Measurements from ENCODE around the gene RBM47. TPM values are rescaled to one million over a fixed set of nuclear protein-coding genes. Genes with fewer than 3 reads are reported as not detected.
A peak's percentile ranks its signal among the peaks of the same experiment; 100 is the strongest.

RBM47 gene
- polyA plus RNA-seq, 3 donors: 79.5 to 101 (median 92.8) TPM

- no peak overlapping the region for H3K27ac Mint-ChIP-seq
- Histone ChIP-seq H2AFZ (ENCODE audit: insufficient read depth, low read depth, low read length, poor library complexity, severe bottlenecking) (no peak overlapping the region), H3K36me3 (replicated peaks in 1 of 2; ENCODE audit: control insufficient read depth in 1 of 2, insufficient read depth in 2 of 2, low read length in 2 of 2) (no peaks in the 10 kb centered on the region), H3K4me3 (replicated peaks in 1 of 3; ENCODE audit: low read depth in 2 of 3, low read length in 3 of 3) (no peak overlapping the region), H3K27ac (ENCODE audit: low read depth in 1 of 2, low read length in 2 of 2) (no peak overlapping the region), H3K4me2 (replicated peaks; ENCODE audit: extremely low read depth, low read length, poor library complexity, severe bottlenecking) (no peak overlapping the region), H3K79me2 (ENCODE audit: insufficient read depth, low read length) (no peaks in the 10 kb centered on the region), H3K4me1 (ENCODE audit: control insufficient read depth in 1 of 2, insufficient read depth in 2 of 2, low read length in 2 of 2) (no peaks in the 10 kb centered on the region), H3K27me3 (ENCODE audit: control insufficient read depth in 2 of 2, insufficient read depth in 2 of 2, low read length in 2 of 2) (no peaks in the 10 kb centered on the region), H3K9ac (ENCODE audit: insufficient read depth, low read length, poor library complexity, severe bottlenecking) (no peak overlapping the region), H4K20me1 (ENCODE audit: insufficient read depth, low read length) (no peaks in the 10 kb centered on the region), H3K9me3 (replicated peaks in 1 of 2; ENCODE audit: control insufficient read depth in 1 of 2, insufficient read depth in 1 of 2, low read length in 2 of 2) (peaks cover 3 to 5% of the 10 kb centered on the region in 2 donors)
- intact Hi-C loops (cut with micrococcal nuclease): no loop called here
- no peak for TF ChIP-seq CTCF (IDR thresholded peaks at IDR 0.05)
- H3K36me3 Mint-ChIP-seq: no peaks in the 10 kb centered on the region
- H3K4me1 Mint-ChIP-seq: peaks cover 5% of the 10 kb centered on the region
- 90% methylated on average over 5 of the region's 8 CpGs for WGBS (ENCODE audit: insufficient coverage)
- peaks cover 2 to 7% (median 4%) of the 10 kb centered on the region in 7 donors for H3K9me3 Mint-ChIP-seq
- H3K27me3 Mint-ChIP-seq (ENCODE audit: low read depth in 3 of 3): peaks cover 1 to 4% (median 3%) of the 10 kb centered on the region in 3 donors
- DNase-seq: no peak
- no peak overlapping the region for H3K4me3 Mint-ChIP-seq
These were observed 228.0 kb downstream of the RBM47 start for GRCh38 chr4:40401631-40402030.

GRCh38 chr4:40401096-40401495, 228.6 kb downstream of the RBM47 start:
- no peak overlapping the region for H3K4me3 ChIP-seq (replicated peaks in 1 of 3; ENCODE audit: low read depth in 2 of 3, low read length in 3 of 3)
- no peaks in the 10 kb centered on the region for H3K4me1 ChIP-seq (ENCODE audit: control insufficient read depth in 1 of 2, insufficient read depth in 2 of 2, low read length in 2 of 2)
- Mint-ChIP-seq H3K4me3 (no peak overlapping the region), H3K9me3 (peaks cover 0 to 2% (median under 1%) of the 10 kb centered on the region in 7 donors), H3K4me1 (peaks cover 5% of the 10 kb centered on the region), H3K27ac (peak overlapping the region in 1 of 7 donors; percentile 28), H3K36me3 (no peaks in the 10 kb centered on the region), H3K27me3 (ENCODE audit: low read depth in 3 of 3) (peaks cover 1 to 4% (median 3%) of the 10 kb centered on the region in 3 donors)
- H3K79me2 ChIP-seq (ENCODE audit: insufficient read depth, low read length): no peaks in the 10 kb centered on the region
- H3K36me3 ChIP-seq (replicated peaks in 1 of 2; ENCODE audit: control insufficient read depth in 1 of 2, insufficient read depth in 2 of 2, low read length in 2 of 2): no peaks in the 10 kb centered on the region
- no peaks in the 10 kb centered on the region for H4K20me1 ChIP-seq (ENCODE audit: insufficient read depth, low read length)
- H3K4me2 ChIP-seq (replicated peaks; ENCODE audit: extremely low read depth, low read length, poor library complexity, severe bottlenecking): no peak overlapping the region
- no peak overlapping the region for H2AFZ ChIP-seq (ENCODE audit: insufficient read depth, low read depth, low read length, poor library complexity, severe bottlenecking)
- H3K9ac ChIP-seq (ENCODE audit: insufficient read depth, low read length, poor library complexity, severe bottlenecking): no peak overlapping the region
- intact Hi-C loops (cut with micrococcal nuclease): no loop called here
- DNase-seq: no peak
- H3K9me3 ChIP-seq (replicated peaks in 1 of 2; ENCODE audit: control insufficient read depth in 1 of 2, insufficient read depth in 1 of 2, low read length in 2 of 2): peaks cover 0 to under 1% of the 10 kb centered on the region in 2 donors
- no peaks in the 10 kb centered on the region for H3K27me3 ChIP-seq (ENCODE audit: control insufficient read depth in 2 of 2, insufficient read depth in 2 of 2, low read length in 2 of 2)
- 94% methylated on average over 2 of the region's 6 CpGs for WGBS (ENCODE audit: insufficient coverage)
- no peak for TF ChIP-seq CTCF (IDR thresholded peaks at IDR 0.05)
- no peak overlapping the region for H3K27ac ChIP-seq (ENCODE audit: low read depth in 1 of 2, low read length in 2 of 2)

Data from CD14-positive monocyte (primary cell).